Activated naive CD4-positive, alpha-beta T cell (primary cell): Measurements from ENCODE around the gene ZNF439.
"Not testable (repeated sequence)": the region's sequence is repeated elsewhere in the genome, so short reads cannot be mapped to it uniquely, and the experiment has no call there.

Source experiments
- DNase-seq, 4 experiments: peaks; one replicate each; lab custom pipeline; 2025; lab: John Stamatoyannopoulos, UW

ZNF439 gene

GRCh38 chr19:11868188-11868587, 19.7 kb downstream of the ZNF439 start:
- DNase-seq: no peak

GRCh38 chr19:11872624-11873023, 24.1 kb downstream of the ZNF439 start:
- DNase-seq: no peak

- DNase-seq: no peak
These were observed 25.2 kb downstream of the ZNF439 start for GRCh38 chr19:11873762-11874161.

- peak in 3 of 4 experiments; percentile 2 to 6 (median 6) for DNase-seq
These were observed 31.3 kb downstream of the ZNF439 start for GRCh38 chr19:11879687-11880266.

- DNase-seq: no peak
These were observed 32.1 kb downstream of the ZNF439 start for GRCh38 chr19:11880598-11880997.

- peak in 3 of 4 experiments; percentile 4 to 41 (median 34) for DNase-seq
These were observed 32.8 kb downstream of the ZNF439 start for GRCh38 chr19:11881151-11881800.

- DNase-seq: no peak
These were observed 34.1 kb downstream of the ZNF439 start for GRCh38 chr19:11882606-11883005.

- DNase-seq: no peak
These were observed 38.7 kb downstream of the ZNF439 start for GRCh38 chr19:11887234-11887610.

- peak in 3 of 4 experiments; percentile 3 to 56 (median 52) for DNase-seq
These were observed 39.3 kb downstream of the ZNF439 start, which contains the start of gene ZNF69 for GRCh38 chr19:11887611-11888531. Gene ZNF69 (plus strand): TSS chr19:11887782. CDS start chr19:11887924, 142 bp downstream.

GRCh38 chr19:11889901-11890300, 41.4 kb downstream of the ZNF439 start:
- DNase-seq: not testable (repeated sequence)

- DNase-seq: no peak
These were observed 42.1 kb downstream of the ZNF439 start for GRCh38 chr19:11890634-11891033.

GRCh38 chr19:11894851-11895250, 46.3 kb downstream of the ZNF439 start:
- no peak for DNase-seq

GRCh38 chr19:11902228-11902627, 53.7 kb downstream of the ZNF439 start:
- no peak for DNase-seq

GRCh38 chr19:11905928-11906327, 57.4 kb downstream of the ZNF439 start:
- DNase-seq: no peak

- DNase-seq: not testable (repeated sequence)
These were observed 63.4 kb downstream of the ZNF439 start for GRCh38 chr19:11911937-11912336.

GRCh38 chr19:11914417-11915051, 66.0 kb downstream of the ZNF439 start:
- DNase-seq: not testable (repeated sequence)
